ENCODE data around the gene RNF213.
"Not testable (repeated sequence)": the region's sequence is repeated elsewhere in the genome, so short reads cannot be mapped to it uniquely, and the experiment has no call there.

The RNF213 gene

DNA sequence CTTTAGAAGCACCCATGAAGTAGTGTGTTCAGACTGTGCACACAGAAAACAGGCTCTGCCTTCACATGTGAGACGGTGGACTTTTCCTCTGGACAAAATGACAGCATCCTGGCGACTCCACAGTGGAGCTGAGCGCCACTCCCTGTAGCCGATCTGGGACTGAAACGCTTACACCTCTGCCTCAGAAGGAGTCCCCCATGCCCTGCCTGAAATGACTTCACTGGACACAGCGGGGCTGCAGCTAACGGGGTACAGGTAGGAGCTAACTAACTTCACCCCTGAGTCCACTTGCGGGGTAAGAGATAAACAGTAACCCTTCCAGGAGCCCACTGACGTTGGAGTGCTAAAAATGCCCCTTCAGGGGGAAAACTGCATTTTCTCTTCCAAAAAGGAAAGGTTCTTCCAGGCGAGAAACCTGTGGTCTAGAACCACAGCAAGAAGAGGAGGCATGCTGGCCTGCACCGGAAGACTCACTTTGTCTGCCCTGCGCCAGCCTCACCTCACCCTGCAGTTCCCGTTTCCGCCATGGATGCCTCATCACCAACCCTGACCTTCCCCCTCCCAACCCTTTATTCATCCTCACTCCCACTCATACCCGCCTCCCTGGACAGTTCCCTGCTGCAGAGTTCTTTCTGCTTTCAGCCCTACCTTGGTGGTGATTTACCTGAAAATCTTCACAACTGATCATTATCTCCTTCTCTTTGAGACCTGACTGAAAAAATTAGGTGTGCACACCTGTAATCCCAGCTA lies 134.9 kb downstream of the RNF213 start:
- no peak for DNase-seq (ENCODE audit: low spot score)

DNA sequence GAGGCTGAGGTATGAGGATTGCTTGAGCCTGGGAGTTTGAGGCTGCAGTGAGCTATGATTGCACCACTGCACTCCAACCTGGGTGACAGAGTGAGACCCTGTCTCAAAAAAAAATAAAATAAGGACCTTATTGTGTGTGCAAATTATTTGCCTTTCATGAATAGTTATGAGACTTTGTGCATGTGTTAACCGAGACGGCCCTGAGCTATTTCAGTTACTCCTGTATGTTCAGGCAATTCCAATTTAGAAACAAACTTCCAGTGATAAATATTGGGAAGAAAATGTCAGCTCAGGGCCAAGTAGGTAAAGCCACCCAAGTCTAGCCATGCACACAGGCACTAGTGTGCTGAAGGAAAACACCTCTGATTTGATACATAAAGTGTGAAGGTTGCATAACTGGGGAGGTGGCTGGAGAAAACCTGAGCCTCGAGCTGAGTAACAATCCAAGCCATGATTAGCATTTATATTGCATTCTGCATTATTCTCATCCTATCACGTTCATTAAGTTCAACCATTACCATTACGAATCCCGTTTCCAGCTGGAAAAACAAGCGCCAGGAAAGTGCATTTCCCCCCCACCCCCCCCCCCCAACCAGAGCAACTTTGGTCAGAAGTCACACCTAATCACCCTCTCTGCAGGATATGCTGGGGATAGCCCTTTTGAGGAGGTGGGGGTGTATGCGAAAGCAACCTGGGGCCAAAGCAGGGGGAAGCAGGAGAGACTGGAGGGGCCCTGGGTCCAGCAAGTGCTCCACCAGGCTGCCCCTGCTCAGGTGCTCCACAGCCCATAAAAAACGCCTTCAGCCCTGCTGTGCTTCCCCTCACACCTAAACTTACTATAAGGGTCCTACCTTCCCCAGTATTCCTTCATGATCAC lies 135.7 kb downstream of the RNF213 start:
- DNase-seq (ENCODE audit: low spot score): no peak

GRCh38 chr17:80397034-80397387 lies 136.4 kb downstream of the RNF213 start:
- DNase-seq (ENCODE audit: low spot score): no peak

- no peak for DNase-seq (ENCODE audit: low spot score)
Observed at GRCh38 chr17:80397686-80398085, 137.0 kb downstream of the RNF213 start.

- not testable (repeated sequence) for DNase-seq (ENCODE audit: low spot score)
Observed at GRCh38 chr17:80401086-80401485, 140.4 kb downstream of the RNF213 start.

DNA sequence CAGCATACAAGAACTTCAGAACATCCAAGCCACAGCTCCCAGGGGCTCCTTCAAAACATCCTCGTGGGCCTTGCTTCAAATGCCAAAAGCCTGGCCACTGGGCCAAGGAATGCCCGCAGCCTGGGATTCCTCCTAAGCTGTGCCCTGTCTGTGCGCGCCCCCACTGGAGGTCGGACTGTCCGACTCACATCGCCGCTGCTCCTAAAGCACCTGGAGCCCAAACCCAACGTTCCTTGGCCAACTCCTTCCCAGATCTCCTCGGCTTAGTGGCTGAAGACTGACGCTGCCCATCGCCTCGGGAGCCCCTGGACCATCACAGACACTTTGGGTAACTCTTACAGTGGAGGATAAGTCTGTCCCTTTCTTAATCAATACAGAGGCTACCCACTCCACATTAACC lies 141.4 kb downstream of the RNF213 start:
- DNase-seq (ENCODE audit: low spot score): not testable (repeated sequence)

DNA sequence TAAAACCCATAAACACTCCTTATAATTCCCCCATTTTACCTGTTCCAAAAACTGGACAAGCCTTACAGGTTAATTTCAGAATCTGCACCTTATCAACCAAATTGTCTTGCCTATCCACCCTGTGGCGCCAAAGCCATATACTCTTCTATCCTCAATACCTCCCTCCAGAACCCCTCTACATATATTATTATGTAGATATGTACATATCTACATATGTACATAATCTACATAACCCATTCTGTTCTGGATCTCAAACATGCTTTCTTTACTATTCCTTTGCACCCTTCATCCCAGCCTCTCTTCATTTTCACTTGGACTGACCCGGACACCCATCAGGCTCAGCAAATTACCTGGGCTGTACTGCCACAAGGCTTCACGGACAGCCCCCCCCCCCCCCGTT lies 142.3 kb downstream of the RNF213 start:
- no peak for DNase-seq (ENCODE audit: low spot score)

DNA sequence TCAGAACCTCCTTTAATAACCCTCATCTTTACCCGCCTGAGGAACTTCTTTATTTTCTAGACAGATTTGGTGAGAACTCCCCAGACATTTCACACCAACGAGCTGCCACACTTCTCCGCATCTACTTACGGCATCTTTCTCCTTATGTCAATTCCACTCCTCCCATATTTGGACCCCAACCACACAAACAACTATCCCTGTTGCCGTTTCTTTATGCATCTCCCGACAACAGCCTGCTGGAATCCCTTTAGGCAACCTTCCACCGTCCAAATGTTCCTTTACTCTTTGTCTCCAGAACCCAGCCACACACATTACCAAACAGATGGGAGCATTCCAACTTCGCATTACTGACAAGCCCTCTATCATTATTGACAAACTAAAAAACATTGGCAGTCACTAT lies 145.5 kb downstream of the RNF213 start:
- no peak for DNase-seq (ENCODE audit: low spot score)

DNA sequence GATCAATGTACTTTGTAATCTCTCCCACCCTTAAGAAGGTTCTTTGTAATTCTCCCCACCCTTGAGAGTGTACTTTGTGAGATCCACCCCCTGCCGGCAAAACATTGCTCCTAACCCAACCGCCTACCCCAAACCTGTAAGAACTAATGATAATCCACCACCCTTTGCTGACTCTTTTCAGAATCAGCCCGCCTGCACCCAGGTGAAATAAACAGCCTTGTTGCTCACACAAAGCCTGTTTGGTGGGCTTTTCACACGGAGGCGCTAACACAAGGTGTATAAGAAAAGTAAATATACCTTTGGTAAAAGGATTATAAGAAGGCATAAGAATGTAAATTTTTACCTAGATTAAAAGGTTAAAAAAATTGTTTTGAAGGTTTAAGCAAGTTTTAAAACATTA lies 147.3 kb downstream of the RNF213 start:
- DNase-seq (ENCODE audit: low spot score): not testable (repeated sequence)

DNA sequence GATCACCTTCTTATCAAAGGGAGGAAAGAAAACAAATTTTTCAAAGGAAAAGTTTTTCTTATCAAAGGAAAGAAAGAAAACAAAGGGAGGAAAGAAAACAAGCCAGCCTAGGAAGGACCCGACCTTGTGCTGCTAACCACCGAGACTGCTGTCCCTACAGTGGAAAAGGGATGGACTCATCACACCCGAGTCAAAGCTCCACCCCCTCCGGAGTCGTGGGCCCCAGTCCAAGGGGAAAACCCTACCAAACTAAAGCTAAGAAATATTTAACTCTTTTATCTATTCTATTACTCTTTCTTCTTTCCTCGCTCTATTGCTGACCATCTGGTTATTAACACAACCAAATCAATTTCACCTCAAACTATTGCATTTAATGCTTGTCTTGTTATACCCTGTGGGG lies 148.2 kb downstream of the RNF213 start:
- no peak for DNase-seq (ENCODE audit: low spot score)

GRCh38 chr17:80409626-80410025 lies 149.0 kb downstream of the RNF213 start:
- DNase-seq (ENCODE audit: low spot score): no peak

DNA sequence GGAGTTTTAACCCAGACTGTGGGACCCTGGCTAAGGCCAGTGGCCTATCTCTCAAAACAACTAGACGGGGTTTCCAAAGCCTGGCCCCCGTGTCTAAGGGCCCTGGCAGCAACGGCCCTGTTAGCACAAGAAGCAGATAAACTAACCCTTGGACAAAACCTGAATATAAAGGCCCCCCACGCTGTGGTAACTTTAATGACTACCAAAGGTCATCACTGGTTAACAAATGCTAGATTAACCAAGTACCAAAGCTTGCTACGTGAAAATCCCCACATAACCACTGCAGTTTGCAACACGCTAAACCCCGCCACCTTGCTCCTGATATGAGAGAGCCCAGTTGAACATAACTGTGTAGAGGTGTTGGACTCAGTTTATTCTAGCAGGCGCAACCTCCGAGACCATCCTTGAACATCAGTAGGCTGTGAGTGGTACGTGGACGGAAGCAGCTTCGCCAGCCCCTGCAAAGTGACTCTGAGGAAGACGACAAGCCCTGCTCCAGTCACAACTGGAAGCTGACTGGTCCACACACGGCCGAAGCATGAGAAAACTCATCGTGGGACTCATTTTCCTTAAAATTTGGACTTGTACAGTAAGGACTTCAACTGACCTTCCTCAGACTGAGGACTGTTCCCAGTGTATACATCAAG lies 149.9 kb downstream of the RNF213 start:
- not testable (repeated sequence) for DNase-seq (ENCODE audit: low spot score)

DNA sequence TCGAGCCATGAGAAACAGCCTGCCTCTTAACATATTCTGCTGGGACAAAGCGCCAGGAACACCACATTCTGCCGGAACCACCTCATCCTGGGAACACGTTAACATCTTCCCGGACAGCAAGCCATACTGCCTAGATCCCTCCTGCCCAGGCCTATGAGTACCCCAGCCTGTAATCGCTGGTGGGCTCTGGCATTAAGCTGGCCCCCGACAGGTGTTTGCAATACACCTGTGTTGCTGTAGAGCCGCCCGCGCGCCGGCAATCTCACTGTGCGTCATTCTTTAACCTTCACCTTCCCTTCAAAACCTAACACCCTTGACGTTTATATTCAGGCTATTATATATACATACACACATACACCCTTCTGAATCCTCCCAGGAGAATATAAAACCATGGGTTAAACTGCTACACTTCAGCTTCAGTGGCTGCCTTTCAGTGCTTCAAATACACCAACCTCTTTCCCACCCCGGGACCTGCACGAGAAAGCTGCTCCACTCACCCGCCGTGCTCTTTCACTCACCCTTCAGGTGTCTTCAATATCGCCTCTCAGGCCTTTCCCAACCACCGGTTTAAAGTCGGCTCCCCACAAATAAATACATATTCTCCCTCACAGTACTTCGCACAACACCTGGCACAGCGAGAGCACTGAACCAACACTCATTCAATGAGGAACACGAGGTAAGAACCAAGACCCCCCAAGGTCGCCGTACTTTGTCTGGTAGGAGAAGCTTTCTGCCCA lies 153.3 kb downstream of the RNF213 start:
- DNase-seq (ENCODE audit: low spot score): no peak

GRCh38 chr17:80414508-80414802 lies 153.8 kb downstream of the RNF213 start:
- DNase-seq (ENCODE audit: low spot score): no peak

DNA sequence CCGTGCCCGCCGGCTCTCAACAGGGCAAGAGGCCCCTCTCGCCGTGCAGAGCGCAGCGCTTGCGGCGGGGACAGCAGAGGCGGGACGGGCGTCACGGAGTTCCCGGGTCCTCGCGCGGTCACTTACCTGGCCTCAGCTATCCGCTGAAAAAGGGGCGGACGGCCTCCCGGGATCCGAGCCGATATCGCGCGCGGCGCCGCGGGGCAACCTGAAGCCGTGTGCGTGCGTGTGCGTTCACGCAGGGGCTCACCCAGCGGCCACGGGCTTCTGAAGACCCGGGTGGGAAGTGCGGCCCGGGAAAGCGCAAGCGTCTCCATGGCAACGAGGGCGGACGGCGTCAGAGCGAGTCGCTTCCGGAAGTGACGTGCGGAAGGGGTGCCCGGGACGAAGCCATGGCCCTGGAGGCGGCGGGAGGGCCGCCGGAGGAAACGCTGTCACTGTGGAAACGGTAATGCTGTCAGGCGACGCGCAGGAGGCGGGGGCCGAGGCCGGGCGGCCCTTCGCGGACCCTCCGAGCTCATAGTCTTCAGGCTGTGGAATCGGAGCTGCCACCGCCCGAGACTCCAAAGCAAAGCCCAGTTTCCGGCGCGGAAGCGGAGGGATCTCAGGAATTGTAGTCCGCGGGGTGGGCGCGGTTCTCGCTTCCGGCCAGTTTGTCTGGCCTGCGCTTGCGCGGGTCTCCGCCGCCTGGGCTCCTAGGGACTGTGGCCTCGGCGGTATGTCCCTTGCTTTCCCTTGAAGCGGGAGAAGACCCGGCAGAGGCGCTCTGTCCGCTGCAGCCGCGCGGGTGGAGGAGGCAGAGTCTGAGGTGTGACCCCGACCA lies 154.4 kb downstream of the RNF213 start, which contains the start of gene ENDOV:
Gene ENDOV, plus strand, starts transcription at position 365 of the 823 bp plus-strand sequence. Its CDS starts 28 bp downstream, at position 393.
- peak; percentile 98 for DNase-seq (ENCODE audit: low spot score)

- DNase-seq (ENCODE audit: low spot score): no peak
Observed at GRCh38 chr17:80415626-80416137, 155.0 kb downstream of the RNF213 start.

GRCh38 chr17:80416260-80416939 lies 155.7 kb downstream of the RNF213 start:
- DNase-seq (ENCODE audit: low spot score): no peak

- no peak for DNase-seq (ENCODE audit: low spot score)
Observed at GRCh38 chr17:80416940-80417293, 156.3 kb downstream of the RNF213 start.

DNA sequence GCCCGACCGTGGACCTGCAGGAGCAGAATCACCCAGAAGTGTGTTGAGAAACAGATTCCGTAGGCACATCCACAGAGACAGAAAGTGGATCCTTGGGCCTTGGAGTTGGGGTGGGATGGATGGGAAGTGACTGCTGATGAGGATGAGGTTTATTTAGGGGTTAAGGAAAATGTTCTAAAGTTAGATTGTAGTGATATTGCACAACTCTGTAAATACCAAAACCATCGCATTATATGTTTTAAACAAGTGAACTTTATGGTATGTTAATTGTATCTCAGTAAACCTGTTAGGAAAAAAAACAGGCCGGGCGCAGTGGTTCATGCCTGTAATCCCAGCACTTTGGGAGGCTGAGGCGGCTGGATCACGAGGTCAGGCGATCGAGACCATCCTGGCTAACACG lies 157.9 kb downstream of the RNF213 start:
- DNase-seq (ENCODE audit: low spot score): no peak

DNA sequence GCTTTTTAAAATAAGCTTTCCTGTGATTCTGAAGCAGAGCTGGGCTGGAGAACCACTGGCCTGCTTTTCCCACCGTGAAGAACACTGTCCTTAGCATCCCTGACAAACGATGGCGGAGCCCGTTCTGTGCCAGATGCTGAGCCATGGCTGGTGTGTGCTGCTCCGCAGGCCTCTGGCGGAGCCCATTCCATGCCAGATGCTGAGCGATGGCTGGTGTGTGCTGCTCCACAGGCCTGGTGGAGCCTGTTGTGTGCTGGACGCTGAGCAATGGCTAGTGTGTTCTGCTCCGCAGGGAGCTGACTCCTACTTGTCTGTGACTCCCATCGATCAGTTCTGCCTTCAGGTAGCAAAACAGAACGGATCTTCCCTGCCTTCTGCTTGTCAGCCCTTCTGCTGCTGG lies 158.6 kb downstream of the RNF213 start:
- no peak for DNase-seq (ENCODE audit: low spot score)
